DMS53 (cell line): Measurements from ENCODE around the gene DCTN3.

Source experiments
- DNase-seq: peaks from one replicate; lab custom pipeline; 2025; lab: John Stamatoyannopoulos, UW

Gene DCTN3

GRCh38 chr9:34573599-34574325 lies 46.5 kb downstream of the DCTN3 start:
- no peak for DNase-seq

DNA sequence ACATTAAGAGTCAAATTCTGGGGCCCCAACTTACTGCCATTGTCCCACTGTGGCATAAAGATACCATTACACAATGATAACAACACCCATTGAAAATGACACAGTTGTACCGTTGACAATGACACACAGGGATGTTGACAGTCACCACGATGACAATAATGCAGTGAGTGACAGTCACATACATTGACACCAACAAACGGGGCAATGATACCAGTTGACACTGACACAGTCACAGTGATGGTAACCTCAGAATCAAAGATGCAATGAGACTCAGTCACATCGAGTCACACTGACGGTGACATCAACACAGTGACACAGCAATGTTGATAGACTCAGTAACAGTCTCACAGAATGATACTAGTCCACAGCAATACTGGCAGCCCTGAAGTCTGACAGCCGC lies 47.7 kb downstream of the DCTN3 start:
- DNase-seq, result no peak

DNA sequence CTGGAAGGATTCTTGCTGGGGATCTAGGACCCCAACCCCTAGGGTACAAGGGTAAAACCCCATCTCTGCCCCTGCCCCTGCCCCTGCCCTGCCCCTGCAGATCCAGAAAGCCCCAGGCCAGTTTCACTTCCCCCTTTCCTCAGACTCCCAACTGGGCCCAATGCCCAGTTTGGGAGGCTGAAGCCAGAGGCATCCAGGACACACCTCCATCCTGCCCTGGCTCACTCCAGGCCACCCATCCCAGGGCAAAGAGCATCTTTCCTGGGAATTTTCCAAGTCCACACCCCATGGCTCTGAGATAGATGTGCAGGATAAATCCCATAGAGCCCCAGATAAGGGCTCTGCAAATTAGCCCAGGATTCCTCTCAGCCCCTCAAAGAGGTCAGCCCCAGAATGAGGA lies 48.2 kb downstream of the DCTN3 start:
- DNase-seq, result no peak

DNA sequence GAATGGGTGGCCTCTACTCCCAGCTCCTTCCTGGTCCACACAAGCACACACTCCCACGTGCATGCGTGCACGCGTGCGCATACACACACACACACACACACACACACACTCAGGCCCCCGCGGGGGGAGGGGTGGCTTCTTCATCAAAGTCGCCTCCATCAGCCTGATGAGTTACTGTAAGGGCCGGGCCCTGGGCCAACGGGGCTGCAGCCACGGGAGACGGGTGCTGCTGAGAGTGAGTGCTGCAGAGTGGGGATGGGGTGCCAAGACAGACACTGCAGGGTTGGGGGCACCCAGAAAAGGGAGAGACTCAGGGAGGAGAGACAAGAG lies 48.8 kb downstream of the DCTN3 start:
- no peak for DNase-seq

DNA sequence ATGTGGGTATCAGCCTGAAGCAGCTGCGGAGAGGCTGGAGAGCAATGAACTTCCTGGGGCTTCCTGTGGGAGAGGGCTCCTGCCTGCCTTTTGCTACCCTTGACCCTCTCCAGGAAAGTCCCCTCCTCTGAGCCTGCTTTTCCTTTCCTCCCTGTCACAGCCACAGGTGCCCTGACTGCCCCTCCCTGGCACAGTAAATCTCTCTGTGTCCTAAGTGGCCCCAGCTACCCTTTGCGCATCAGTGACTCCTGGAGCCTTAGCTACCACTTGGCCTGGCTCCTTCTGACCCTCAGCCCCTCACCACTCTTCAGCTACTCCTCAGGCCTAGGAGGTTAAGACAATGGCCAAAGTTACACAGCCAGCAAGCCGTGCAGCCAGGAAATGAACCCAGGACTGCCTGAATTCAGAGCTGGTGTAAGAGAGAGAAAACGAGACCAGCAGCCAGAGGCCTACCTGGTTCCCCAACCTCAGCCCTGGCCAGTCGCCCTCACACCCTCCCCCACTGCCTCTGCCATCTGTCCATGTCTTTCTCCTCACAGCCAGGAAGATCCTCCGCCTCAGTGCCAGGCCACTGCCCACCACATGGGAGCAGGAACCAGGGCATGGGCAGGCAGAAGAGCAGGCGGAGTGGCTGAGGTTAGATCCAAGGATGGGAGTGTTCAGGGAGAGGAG lies 49.4 kb downstream of the DCTN3 start:
- no peak for DNase-seq

DNA sequence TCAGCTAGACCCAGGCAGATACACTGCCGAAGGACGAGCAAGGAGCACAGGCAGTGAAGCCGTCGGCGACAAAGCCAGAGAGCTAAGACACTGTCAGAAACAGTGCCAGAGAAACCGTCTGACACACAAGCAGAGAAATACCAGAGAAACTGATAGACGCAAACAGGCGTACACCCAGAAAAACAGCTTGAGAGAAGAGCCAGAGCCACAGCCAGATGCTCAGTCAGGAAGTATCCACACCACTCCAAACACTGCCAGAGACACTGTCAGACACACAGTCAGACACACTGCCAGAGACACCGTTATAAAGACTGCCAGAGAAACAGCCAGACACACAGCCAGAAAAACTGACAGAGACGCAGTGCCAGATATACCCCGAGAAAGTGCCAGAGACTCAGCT lies 49.9 kb downstream of the DCTN3 start:
- no peak for DNase-seq

- DNase-seq, result no peak
Observed at GRCh38 chr9:34568774-34569173, 51.5 kb downstream of the DCTN3 start.

GRCh38 chr9:34568133-34568532 lies 52.2 kb downstream of the DCTN3 start:
- DNase-seq, result no peak

DNA sequence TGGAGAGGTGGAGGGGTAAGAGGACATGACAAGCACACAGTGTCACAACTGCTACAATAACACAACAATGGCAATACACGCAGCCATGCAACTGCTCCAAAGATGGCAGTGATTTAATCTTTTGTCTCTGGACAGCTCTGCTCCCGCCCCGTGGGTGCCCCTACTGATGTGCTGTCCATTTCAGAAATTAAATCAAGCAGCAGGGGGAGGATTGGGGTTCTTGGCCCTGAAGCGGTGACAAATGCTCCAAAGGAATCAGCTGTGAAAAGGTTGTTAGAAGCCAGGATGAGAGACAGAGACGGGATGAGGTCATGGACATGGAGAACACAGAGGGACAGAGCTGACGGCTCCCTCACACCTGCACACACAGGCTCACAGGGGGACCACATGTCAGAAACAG lies 53.3 kb downstream of the DCTN3 start:
- DNase-seq, result no peak

DNA sequence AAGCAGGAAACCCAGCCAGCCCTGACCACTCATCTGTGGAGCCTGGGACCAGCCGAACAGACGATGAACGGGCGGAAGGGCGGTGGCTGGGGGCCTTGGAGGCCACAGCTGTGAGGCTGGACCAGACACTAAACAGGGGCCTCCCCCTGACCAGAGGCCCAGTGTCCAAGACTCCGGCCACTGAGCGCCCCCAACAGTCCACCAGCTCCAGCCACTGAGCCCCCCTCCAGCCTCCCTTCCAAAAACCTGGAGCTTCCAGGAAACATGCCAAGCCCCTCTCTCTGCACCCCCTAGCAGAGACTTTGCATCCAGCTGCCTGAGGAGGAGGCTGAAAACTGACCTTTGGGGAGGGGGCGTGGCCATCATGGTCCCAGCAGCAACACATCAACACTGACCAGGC lies 54.0 kb downstream of the DCTN3 start:
- DNase-seq, result no peak

GRCh38 chr9:34565856-34566255 lies 54.4 kb downstream of the DCTN3 start:
- DNase-seq, result no peak

GRCh38 chr9:34564617-34565016 lies 55.7 kb downstream of the DCTN3 start:
- DNase-seq, result no peak
